ENCODE data around the gene APOE.

The APOE gene

GRCh38 chr19:44939668-44940067 lies 34.1 kb downstream of the APOE start:
- Histone ChIP-seq H3K36me3 (ENCODE audit: control insufficient read depth in 2 of 2, insufficient read depth in 2 of 2, low read length in 2 of 2) (no peaks in the 10 kb centered on the region), H3K9me3 (ENCODE audit: control insufficient read depth in 2 of 2, low read length in 2 of 2) (no peaks in the 10 kb centered on the region), H3K9ac (ENCODE audit: low read length in 2 of 2) (no peak overlapping the region), H3K4me3 (ENCODE audit: low read length in 2 of 2) (no peak overlapping the region), H3K4me1 (ENCODE audit: control insufficient read depth, insufficient read depth, low read length) (no peaks in the 10 kb centered on the region), H3K27me3 (ENCODE audit: control insufficient read depth in 1 of 2, insufficient read depth in 2 of 2, low read length in 2 of 2) (no peaks in the 10 kb centered on the region), H3K27ac (ENCODE audit: low read length) (no peak overlapping the region)

DNA sequence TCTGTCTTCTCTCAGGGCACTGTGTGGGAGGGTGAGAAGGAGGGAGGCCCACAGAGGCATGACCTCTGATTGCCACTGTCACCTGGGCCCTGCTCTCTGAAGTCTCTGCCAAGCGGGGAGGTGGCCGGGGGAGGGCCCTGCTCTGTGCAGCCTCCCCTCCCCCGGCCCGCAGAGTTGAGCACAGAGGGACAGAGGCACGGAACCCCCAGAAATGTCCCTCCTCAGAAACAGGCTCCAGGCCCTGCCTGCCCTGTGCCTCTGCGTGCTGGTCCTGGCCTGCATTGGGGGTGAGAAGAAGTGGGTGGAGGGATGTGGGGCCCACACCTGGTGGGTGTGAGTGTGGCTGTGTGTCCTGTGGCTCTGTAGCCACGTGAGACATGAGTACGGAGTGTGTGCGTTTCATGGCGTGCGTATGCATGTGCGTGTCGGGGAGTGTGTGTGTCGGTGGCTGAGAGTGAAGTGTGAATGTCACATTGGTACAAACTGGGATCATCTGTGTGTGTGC lies 36.5 kb downstream of the APOE start, which contains the start of gene APOC4:
Gene APOC4 (plus strand): TSS at position 171 of the 505 bp plus-strand sequence. CDS start 41 bp downstream, at position 212.
- no peaks in the 10 kb centered on the region for H3K36me3 ChIP-seq (ENCODE audit: control insufficient read depth in 2 of 2, insufficient read depth in 2 of 2, low read length in 2 of 2)
- no peak within 1 kb of the TSS for H3K4me3 ChIP-seq (ENCODE audit: low read length in 2 of 2)
- H3K4me1 ChIP-seq (ENCODE audit: control insufficient read depth, insufficient read depth, low read length): no peaks in the 10 kb centered on the region
- no peaks in the 10 kb centered on the region for H3K27me3 ChIP-seq (ENCODE audit: control insufficient read depth in 1 of 2, insufficient read depth in 2 of 2, low read length in 2 of 2)
- no peak within 1 kb of the TSS for H3K27ac ChIP-seq (ENCODE audit: low read length)
- no peak within 1 kb of the TSS for H3K9ac ChIP-seq (ENCODE audit: low read length in 2 of 2)
- no peaks in the 10 kb centered on the region for H3K9me3 ChIP-seq (ENCODE audit: control insufficient read depth in 2 of 2, low read length in 2 of 2)

DNA sequence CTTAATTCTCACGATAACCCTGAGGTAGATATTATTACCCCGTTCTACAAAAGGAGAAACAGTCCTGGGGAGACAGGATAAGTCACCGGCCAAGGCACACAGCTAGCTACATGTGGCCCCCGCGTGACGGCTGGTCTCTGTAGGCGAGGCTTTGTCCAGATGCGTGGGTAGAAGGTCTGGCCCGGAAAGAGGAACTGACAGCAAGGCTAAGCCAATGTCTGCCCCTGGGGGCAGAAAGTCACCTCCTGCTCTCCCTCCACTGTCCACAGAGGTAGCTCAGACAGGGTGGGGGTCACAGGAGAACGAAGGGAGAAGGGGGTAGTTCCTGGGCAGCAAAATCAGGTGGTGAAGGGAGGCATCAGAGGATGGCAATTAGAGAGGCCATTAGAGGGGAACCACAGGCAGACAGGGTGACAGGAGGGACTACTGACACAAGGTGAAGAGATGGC lies 38.2 kb downstream of the APOE start:
- Histone ChIP-seq H3K9ac (ENCODE audit: low read length in 2 of 2) (no peak overlapping the region), H3K27ac (ENCODE audit: low read length) (no peak overlapping the region), H3K4me1 (ENCODE audit: control insufficient read depth, insufficient read depth, low read length) (no peaks in the 10 kb centered on the region), H3K27me3 (ENCODE audit: control insufficient read depth in 1 of 2, insufficient read depth in 2 of 2, low read length in 2 of 2) (no peaks in the 10 kb centered on the region), H3K4me3 (ENCODE audit: low read length in 2 of 2) (no peak overlapping the region), H3K36me3 (ENCODE audit: control insufficient read depth in 2 of 2, insufficient read depth in 2 of 2, low read length in 2 of 2) (no peaks in the 10 kb centered on the region), H3K9me3 (ENCODE audit: control insufficient read depth in 2 of 2, low read length in 2 of 2) (no peaks in the 10 kb centered on the region)

DNA sequence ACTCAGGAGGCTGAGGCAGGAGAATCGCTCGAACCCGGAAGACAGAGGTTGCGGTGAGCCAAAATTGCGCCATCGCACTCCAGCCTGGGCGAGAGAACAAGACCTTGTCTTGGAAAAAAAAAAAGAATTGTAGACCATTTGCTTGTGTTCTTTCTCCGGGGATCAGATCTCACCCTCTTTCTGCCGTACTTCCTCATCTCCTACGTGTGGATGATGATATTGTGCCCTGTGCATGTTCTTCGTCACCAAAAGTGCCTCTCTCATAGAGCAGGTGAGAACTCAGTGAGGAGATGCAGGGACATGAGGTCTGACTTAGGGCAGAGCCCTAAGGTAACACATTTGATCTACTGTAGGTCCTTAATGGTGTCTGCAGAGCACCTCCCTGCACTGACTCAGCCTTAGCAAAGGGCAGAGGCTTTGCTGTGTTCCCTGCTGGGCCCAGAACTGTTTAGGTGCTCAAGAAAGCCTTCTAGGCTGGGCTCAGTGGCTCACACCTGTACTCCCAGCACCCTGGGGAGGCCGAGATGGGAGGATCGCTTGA lies 41.5 kb downstream of the APOE start:
- Histone ChIP-seq H3K27ac (ENCODE audit: low read length) (no peak overlapping the region), H3K9me3 (ENCODE audit: control insufficient read depth in 2 of 2, low read length in 2 of 2) (no peaks in the 10 kb centered on the region), H3K27me3 (ENCODE audit: control insufficient read depth in 1 of 2, insufficient read depth in 2 of 2, low read length in 2 of 2) (no peaks in the 10 kb centered on the region), H3K4me3 (ENCODE audit: low read length in 2 of 2) (no peak overlapping the region), H3K4me1 (ENCODE audit: control insufficient read depth, insufficient read depth, low read length) (peaks cover 4% of the 10 kb centered on the region), H3K9ac (ENCODE audit: low read length in 2 of 2) (no peak overlapping the region), H3K36me3 (ENCODE audit: control insufficient read depth in 2 of 2, insufficient read depth in 2 of 2, low read length in 2 of 2) (peaks cover 2 to 6% of the 10 kb centered on the region in 2 donors)

GRCh38 chr19:44948237-44948636 lies 42.6 kb downstream of the APOE start:
- Histone ChIP-seq H3K27ac (ENCODE audit: low read length) (no peak overlapping the region), H3K4me3 (ENCODE audit: low read length in 2 of 2) (no peak overlapping the region), H3K4me1 (ENCODE audit: control insufficient read depth, insufficient read depth, low read length) (peaks cover 4% of the 10 kb centered on the region)

DNA sequence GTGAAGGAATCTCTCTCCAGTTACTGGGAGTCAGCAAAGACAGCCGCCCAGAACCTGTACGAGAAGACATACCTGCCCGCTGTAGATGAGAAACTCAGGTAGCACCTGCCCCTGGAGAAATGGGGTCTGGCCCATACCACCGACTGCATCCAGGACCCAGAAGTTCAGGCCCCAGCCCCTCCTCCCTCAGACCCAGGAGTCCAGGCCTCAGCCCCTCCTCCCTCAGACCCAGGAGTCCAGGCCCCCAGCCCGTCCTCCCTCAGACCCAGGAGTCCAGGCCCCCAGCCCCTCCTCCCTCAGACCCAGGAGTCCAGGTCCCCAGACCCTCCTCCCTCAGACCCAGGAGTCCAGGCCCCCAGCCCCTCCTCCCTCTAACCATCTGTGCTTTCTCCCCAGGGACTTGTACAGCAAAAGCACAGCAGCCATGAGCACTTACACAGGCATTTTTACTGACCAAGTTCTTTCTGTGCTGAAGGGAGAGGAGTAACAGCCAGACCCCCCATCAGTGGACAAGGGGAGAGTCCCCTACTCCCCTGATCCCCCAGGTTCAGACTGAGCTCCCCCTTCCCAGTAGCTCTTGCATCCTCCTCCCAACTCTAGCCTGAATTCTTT lies 43.3 kb downstream of the APOE start:
- Histone ChIP-seq H3K9ac (ENCODE audit: low read length in 2 of 2) (no peak overlapping the region), H3K4me3 (ENCODE audit: low read length in 2 of 2) (no peak overlapping the region), H3K27ac (ENCODE audit: low read length) (no peak overlapping the region), H3K9me3 (ENCODE audit: control insufficient read depth in 2 of 2, low read length in 2 of 2) (no peaks in the 10 kb centered on the region), H3K27me3 (ENCODE audit: control insufficient read depth in 1 of 2, insufficient read depth in 2 of 2, low read length in 2 of 2) (no peaks in the 10 kb centered on the region), H3K4me1 (ENCODE audit: control insufficient read depth, insufficient read depth, low read length) (peaks cover 8% of the 10 kb centered on the region), H3K36me3 (ENCODE audit: control insufficient read depth in 2 of 2, insufficient read depth in 2 of 2, low read length in 2 of 2) (peaks cover 2 to 6% of the 10 kb centered on the region in 2 donors)

More at GRCh38 chr19:44948237-44948636, 42.6 kb downstream of the APOE start:
- H3K36me3 ChIP-seq (ENCODE audit: control insufficient read depth in 2 of 2, insufficient read depth in 2 of 2, low read length in 2 of 2): peaks cover 2 to 6% of the 10 kb centered on the region in 2 donors
- no peak overlapping the region for H3K9ac ChIP-seq (ENCODE audit: low read length in 2 of 2)
- no peaks in the 10 kb centered on the region for H3K9me3 ChIP-seq (ENCODE audit: control insufficient read depth in 2 of 2, low read length in 2 of 2)
- H3K27me3 ChIP-seq (ENCODE audit: control insufficient read depth in 1 of 2, insufficient read depth in 2 of 2, low read length in 2 of 2): no peaks in the 10 kb centered on the region

GRCh38 chr19:44949550-44949949 lies 44.0 kb downstream of the APOE start:
- H3K27me3 ChIP-seq (ENCODE audit: control insufficient read depth in 1 of 2, insufficient read depth in 2 of 2, low read length in 2 of 2): no peaks in the 10 kb centered on the region
- no peak overlapping the region for H3K9ac ChIP-seq (ENCODE audit: low read length in 2 of 2)
- H3K9me3 ChIP-seq (ENCODE audit: control insufficient read depth in 2 of 2, low read length in 2 of 2): no peaks in the 10 kb centered on the region
- peaks cover 2 to 6% of the 10 kb centered on the region in 2 donors for H3K36me3 ChIP-seq (ENCODE audit: control insufficient read depth in 2 of 2, insufficient read depth in 2 of 2, low read length in 2 of 2)
- peaks cover 14% of the 10 kb centered on the region for H3K4me1 ChIP-seq (ENCODE audit: control insufficient read depth, insufficient read depth, low read length)
- H3K4me3 ChIP-seq (ENCODE audit: low read length in 2 of 2): no peak overlapping the region
- H3K27ac ChIP-seq (ENCODE audit: low read length): no peak overlapping the region

DNA sequence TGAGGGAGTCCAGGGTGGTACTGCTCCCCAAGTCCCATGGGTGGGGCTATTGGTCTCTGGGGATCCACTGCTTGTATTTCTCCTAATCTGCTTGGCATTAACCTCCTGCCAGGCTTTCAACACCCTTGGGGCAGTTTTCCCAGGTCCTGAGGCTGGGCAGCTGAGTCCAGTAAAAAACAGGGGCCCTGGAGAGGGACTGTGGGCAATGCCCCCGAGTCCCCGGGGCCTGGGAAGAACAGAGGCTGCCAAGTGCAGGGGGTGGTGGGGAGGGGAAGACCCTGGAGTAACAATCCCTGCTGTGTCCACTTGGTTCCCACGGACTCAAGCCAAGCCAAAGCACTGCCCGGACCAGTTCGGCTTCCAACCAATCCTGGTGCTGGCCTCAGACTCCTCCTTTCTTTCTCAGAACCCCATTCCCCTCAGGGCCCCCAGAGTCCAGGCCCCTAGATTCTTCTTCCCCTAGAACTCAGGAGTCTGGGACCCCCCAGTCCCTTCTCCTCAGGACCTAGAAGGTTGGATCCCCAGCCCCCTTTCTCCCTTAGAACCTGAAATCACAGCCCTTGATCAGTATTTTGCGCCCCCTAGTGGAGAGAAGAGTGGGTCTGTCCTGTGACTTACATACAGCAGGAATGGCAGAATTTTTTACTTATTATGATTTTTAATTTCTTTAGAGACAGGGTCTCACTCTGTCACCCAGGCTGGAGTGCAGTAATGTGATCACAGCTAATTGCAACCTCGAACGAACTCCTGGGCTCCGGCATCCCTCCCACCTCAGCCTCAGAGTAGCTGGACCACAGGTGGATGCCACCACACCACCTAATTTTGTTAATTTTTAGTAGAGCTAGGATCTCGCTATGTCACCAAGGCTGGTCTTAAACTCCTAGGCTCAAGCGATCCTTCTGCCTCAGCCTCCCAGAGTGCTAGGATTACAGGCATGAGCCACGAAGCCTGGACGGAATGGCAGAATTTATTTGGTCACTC lies 45.9 kb downstream of the APOE start:
- H3K9ac ChIP-seq (ENCODE audit: low read length in 2 of 2): peak overlapping the region in 1 of 2 donors; percentile 4
- no peak overlapping the region for H3K27ac ChIP-seq (ENCODE audit: low read length)
- H3K4me1 ChIP-seq (ENCODE audit: control insufficient read depth, insufficient read depth, low read length): peaks cover 24% of the 10 kb centered on the region
- H3K9me3 ChIP-seq (ENCODE audit: control insufficient read depth in 2 of 2, low read length in 2 of 2): no peaks in the 10 kb centered on the region
- H3K36me3 ChIP-seq (ENCODE audit: control insufficient read depth in 2 of 2, insufficient read depth in 2 of 2, low read length in 2 of 2): peaks cover 2 to 6% of the 10 kb centered on the region in 2 donors
- no peak overlapping the region for H3K4me3 ChIP-seq (ENCODE audit: low read length in 2 of 2)
- H3K27me3 ChIP-seq (ENCODE audit: control insufficient read depth in 1 of 2, insufficient read depth in 2 of 2, low read length in 2 of 2): no peaks in the 10 kb centered on the region

DNA sequence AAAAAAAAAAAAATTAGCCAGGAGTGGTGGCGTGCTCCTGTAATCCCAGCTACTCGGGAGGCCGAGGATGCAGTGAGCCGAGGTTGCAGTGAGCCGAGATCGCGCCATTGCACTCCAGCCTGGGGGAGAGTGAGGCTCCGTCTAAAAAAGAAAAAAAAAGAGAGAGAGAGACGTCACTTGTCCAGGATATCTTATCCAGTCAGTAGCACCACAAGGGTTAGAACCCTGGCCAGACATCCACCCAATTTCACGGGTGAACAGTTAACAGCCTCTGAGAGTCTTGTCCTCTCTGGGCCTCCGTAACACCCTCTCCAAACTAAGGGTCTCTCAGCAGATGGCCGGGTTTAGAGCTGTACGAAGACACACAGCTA lies 48.7 kb downstream of the APOE start:
- Histone ChIP-seq H3K9me3 (ENCODE audit: control insufficient read depth in 2 of 2, low read length in 2 of 2) (no peaks in the 10 kb centered on the region), H3K9ac (ENCODE audit: low read length in 2 of 2) (peak overlapping the region; percentile 89 to 98), H3K27ac (ENCODE audit: low read length) (peak overlapping the region; percentile 90), H3K4me3 (ENCODE audit: low read length in 2 of 2) (peak overlapping the region; percentile 81 to 100), H3K36me3 (ENCODE audit: control insufficient read depth in 2 of 2, insufficient read depth in 2 of 2, low read length in 2 of 2) (peaks cover 6 to 9% of the 10 kb centered on the region in 2 donors), H3K4me1 (ENCODE audit: control insufficient read depth, insufficient read depth, low read length) (peaks cover 43% of the 10 kb centered on the region), H3K27me3 (ENCODE audit: control insufficient read depth in 1 of 2, insufficient read depth in 2 of 2, low read length in 2 of 2) (no peaks in the 10 kb centered on the region)

GRCh38 chr19:44954649-44955504 lies 49.3 kb downstream of the APOE start, which contains the start of gene CLPTM1:
CLPTM1 (plus strand) TSS chr19:44955380; CDS start chr19:44955396, 16 bp downstream.
- no peaks in the 10 kb centered on the region for H3K9me3 ChIP-seq (ENCODE audit: control insufficient read depth in 2 of 2, low read length in 2 of 2)

More at GRCh38 chr19:44954649-44955504, 49.3 kb downstream of the APOE start, which contains the start of gene CLPTM1:
- H3K4me3 ChIP-seq (ENCODE audit: low read length in 2 of 2): peak within 1 kb of the TSS; percentile 82 to 100
- H3K36me3 ChIP-seq (ENCODE audit: control insufficient read depth in 2 of 2, insufficient read depth in 2 of 2, low read length in 2 of 2): peaks cover 3 to 9% of the 10 kb centered on the region in 2 donors
- H3K9ac ChIP-seq (ENCODE audit: low read length in 2 of 2): peak within 1 kb of the TSS; percentile 98 to 99
- H3K27ac ChIP-seq (ENCODE audit: low read length): peak within 1 kb of the TSS; percentile 90
- H3K27me3 ChIP-seq (ENCODE audit: control insufficient read depth in 1 of 2, insufficient read depth in 2 of 2, low read length in 2 of 2): no peaks in the 10 kb centered on the region
- peaks cover 48% of the 10 kb centered on the region for H3K4me1 ChIP-seq (ENCODE audit: control insufficient read depth, insufficient read depth, low read length)
